MM.1S (cell line): ENCODE results near the gene VSIG2.
"Not testable (repeated sequence)": the region's sequence is repeated elsewhere in the genome, so short reads cannot be mapped to it uniquely, and the experiment has no call there.

Source experiments
- DNase-seq: peaks from one replicate; pipeline ENCODE4 v3.0.0-alpha.2; 2015
- H2AFZ ChIP-seq: fragments of 300-600 bp; sonication (generic); 2 replicates; pipeline ENCODE4 v1.6.0; 2016; ENCODE audit warnings: antibody characterized with exemption, low read length
- H3F3A ChIP-seq: fragments of 300-600 bp; sonication (generic); 2 replicates; pipeline ENCODE4 v1.6.1; 2016; ENCODE audit warnings: mild to moderate bottlenecking, antibody characterized with exemption, low read length, moderate library complexity, mixed read lengths; ENCODE audit not compliant: insufficient read depth
- H3K27ac ChIP-seq: fragments of 300-600 bp; sonication (generic); 2 replicates; pipeline ENCODE4 v1.5.1; 2016; ENCODE audit warnings: mild to moderate bottlenecking, low read length
- H3K27me3 ChIP-seq: fragments of 300-600 bp; sonication (generic); replicated peaks from 2 replicates; pipeline ENCODE4 v1.6.0; 2016; ENCODE audit warnings: low read length; ENCODE audit not compliant: insufficient read depth
- H3K36me3 ChIP-seq: fragments of 300-600 bp; sonication (generic); replicated peaks from 2 replicates; pipeline ENCODE4 v1.6.1; 2016; ENCODE audit warnings: mild to moderate bottlenecking, low read length, mixed read lengths; ENCODE audit not compliant: insufficient read depth
- H3K4me1 ChIP-seq: fragments of 300-600 bp; sonication (generic); 2 replicates; pipeline ENCODE4 v1.6.1; 2016; ENCODE audit warnings: low read length, mixed read lengths
- H3K4me2 ChIP-seq: fragments of 300-600 bp; sonication (generic); 2 replicates; pipeline ENCODE4 v1.6.0; 2016; ENCODE audit warnings: low read depth, low read length
- H3K4me3 ChIP-seq: fragments of 300-600 bp; sonication (generic); 2 replicates; pipeline ENCODE4 v1.5.1; 2016; ENCODE audit warnings: low read length, mixed read lengths
- H3K79me2 ChIP-seq: fragments of 300-600 bp; sonication (generic); 2 replicates; pipeline ENCODE4 v1.6.1; 2016; ENCODE audit warnings: mixed run types, low read length, mixed read lengths
- H3K9ac ChIP-seq: fragments of 300-600 bp; sonication (generic); 2 replicates; pipeline ENCODE4 v1.6.1; 2016; ENCODE audit warnings: low read length, mixed read lengths
- H3K9me2 ChIP-seq: fragments of 300-600 bp; sonication (generic); replicated peaks from 2 replicates; pipeline ENCODE4 v1.6.1; 2016; ENCODE audit warnings: mild to moderate bottlenecking, low read length, mixed read lengths; ENCODE audit not compliant: insufficient read depth
- H3K9me3 ChIP-seq: fragments of 300-600 bp; sonication (generic); replicated peaks from 2 replicates; pipeline ENCODE4 v1.6.1; 2016; ENCODE audit warnings: mild to moderate bottlenecking, low read length, mixed read lengths; ENCODE audit not compliant: insufficient read depth
- H4K20me1 ChIP-seq: fragments of 300-600 bp; sonication (generic); 2 replicates; pipeline ENCODE4 v1.6.1; 2016; ENCODE audit warnings: mild to moderate bottlenecking, low read length, moderate library complexity, mixed read lengths; ENCODE audit not compliant: insufficient read depth
- CTCF ChIP-seq: fragments of 300-600 bp; sonication (generic); IDR thresholded peaks from 2 replicates; pipeline ENCODE4 v1.5.1; 2016; ENCODE audit warnings: antibody characterized with exemption, low read length, mixed read lengths
- EZH2 ChIP-seq: fragments of 300-600 bp; sonication (generic); optimal IDR thresholded peaks from 2 replicates; pipeline ENCODE3; 2017; ENCODE audit warnings: low read depth, mild to moderate bottlenecking, antibody characterized with exemption, low read length, mixed read lengths
- EZH2phosphoT487 ChIP-seq: fragments of 300-600 bp; sonication (generic); IDR thresholded peaks from 2 replicates; pipeline ENCODE4 v1.6.1; 2018; ENCODE audit warnings: antibody characterized with exemption, low read length

The VSIG2 gene

GRCh38 chr11:124778281-124778680 lies 26.2 kb upstream of the VSIG2 start:
- H3K79me2 ChIP-seq: no peaks in the 10 kb centered on the region; the same call in 1 of the 2 replicates
- no peaks in the 10 kb centered on the region; the same call in 1 of the 2 replicates for H3F3A ChIP-seq
- no peaks in the 10 kb centered on the region for H3K9me2 ChIP-seq
- H3K4me1 ChIP-seq: no peaks in the 10 kb centered on the region
- no peak overlapping the region for H3K27ac ChIP-seq
- no peaks in the 10 kb centered on the region for H4K20me1 ChIP-seq
- H3K9me3 ChIP-seq: no peaks in the 10 kb centered on the region
- H3K9ac ChIP-seq: no peak overlapping the region
- H3K36me3 ChIP-seq: no peaks in the 10 kb centered on the region
- no peak overlapping the region for H3K4me3 ChIP-seq
- H3K4me2 ChIP-seq: no peak overlapping the region
- H3K27me3 ChIP-seq: no peaks in the 10 kb centered on the region
- TF ChIP-seq EZH2phosphoT487 (no peak), EZH2 (no peak)
- H2AFZ ChIP-seq: no peak overlapping the region
- no peak for DNase-seq

- no peaks in the 10 kb centered on the region for H3K4me1 ChIP-seq
- H3K9me3 ChIP-seq: no peaks in the 10 kb centered on the region
- no peak overlapping the region for H3K27ac ChIP-seq
- no peaks in the 10 kb centered on the region; the same call in 1 of the 2 replicates for H3K79me2 ChIP-seq
- H3F3A ChIP-seq: no peaks in the 10 kb centered on the region; the same call in 1 of the 2 replicates
- TF ChIP-seq CTCF (no peak), EZH2phosphoT487 (no peak), EZH2 (no peak)
- H3K27me3 ChIP-seq: no peaks in the 10 kb centered on the region
- H3K9me2 ChIP-seq: no peaks in the 10 kb centered on the region
- no peak overlapping the region for H3K9ac ChIP-seq
- no peak overlapping the region for H2AFZ ChIP-seq
- H3K4me2 ChIP-seq: no peak overlapping the region
- no peaks in the 10 kb centered on the region for H4K20me1 ChIP-seq
- H3K4me3 ChIP-seq: no peak overlapping the region
- no peaks in the 10 kb centered on the region for H3K36me3 ChIP-seq
- no peak for DNase-seq
These were observed 25.0 kb upstream of the VSIG2 start for GRCh38 chr11:124776865-124777645.

- not testable (repeated sequence) for H3K27me3 ChIP-seq, DNase-seq, H3K79me2 ChIP-seq, H3K9ac ChIP-seq, H3K4me1 ChIP-seq, H3K27ac ChIP-seq, H2AFZ ChIP-seq, H3K36me3 ChIP-seq, H3K9me3 ChIP-seq, H4K20me1 ChIP-seq, H3K4me3 ChIP-seq, H3F3A ChIP-seq, H3K9me2 ChIP-seq, H3K4me2 ChIP-seq
These were observed 18.9 kb upstream of the VSIG2 start for GRCh38 chr11:124770959-124771358.

- no peak for DNase-seq
These were observed 18.0 kb upstream of the VSIG2 start for GRCh38 chr11:124769806-124770774.

More at GRCh38 chr11:124769806-124770774, 18.0 kb upstream of the VSIG2 start:
- no peaks in the 10 kb centered on the region; the same call in 1 of the 2 replicates for H3K79me2 ChIP-seq
- H3K27ac ChIP-seq: no peak overlapping the region
- H3K36me3 ChIP-seq: no peaks in the 10 kb centered on the region
- no peak for TF ChIP-seq EZH2
- no peak for TF ChIP-seq EZH2phosphoT487
- no peak for TF ChIP-seq CTCF
- H3K4me3 ChIP-seq: no peak overlapping the region
- no peaks in the 10 kb centered on the region for H3F3A ChIP-seq
- H2AFZ ChIP-seq: no peak overlapping the region
- H3K9me3 ChIP-seq: no peaks in the 10 kb centered on the region
- no peaks in the 10 kb centered on the region for H3K9me2 ChIP-seq
- H3K4me2 ChIP-seq: no peak overlapping the region
- no peak overlapping the region for H3K9ac ChIP-seq
- no peaks in the 10 kb centered on the region for H3K27me3 ChIP-seq
- H3K4me1 ChIP-seq: peaks cover 3% of the 10 kb centered on the region
- no peaks in the 10 kb centered on the region for H4K20me1 ChIP-seq
